NT2/D1 (cell line): ENCODE results near the gene SMIM43.

Source experiments
- DNase-seq: peaks from one replicate; pipeline ENCODE4 v3.0.0-alpha.2; 2011; ENCODE audit warnings: low read depth, low spot score
- H3K27me3 ChIP-seq: 2 replicates; pipeline ENCODE4 v1.6.0; 2011; ENCODE audit warnings: mild to moderate bottlenecking; ENCODE audit not compliant: insufficient read length, insufficient read depth
- H3K36me3 ChIP-seq: 2 replicates; pipeline ENCODE4 v1.6.1; 2011; ENCODE audit warnings: mild to moderate bottlenecking, low read length, mixed read lengths; ENCODE audit not compliant: insufficient read depth, insufficient read length
- H3K4me1 ChIP-seq: 2 replicates; pipeline ENCODE4 v1.5.1; 2011; ENCODE audit not compliant: insufficient read depth, insufficient read length
- H3K4me3 ChIP-seq: 2 replicates; pipeline ENCODE4 v1.5.1; 2011; ENCODE audit warnings: low read depth; ENCODE audit not compliant: insufficient read length
- H3K9ac ChIP-seq: 2 replicates; pipeline ENCODE4 v1.6.0; 2011; ENCODE audit warnings: low read depth; ENCODE audit not compliant: insufficient read length
- H3K9me3 ChIP-seq: 2 replicates; pipeline ENCODE4 v1.5.1; 2011; ENCODE audit warnings: mild to moderate bottlenecking, low read length; ENCODE audit not compliant: insufficient read depth
- SUZ12 ChIP-seq: IDR thresholded peaks from 2 replicates; pipeline ENCODE4 v1.6.1; 2011; ENCODE audit not compliant: insufficient read length, insufficient read depth; ENCODE audit errors: extremely low read depth
- YY1 ChIP-seq: IDR thresholded peaks from 2 replicates; pipeline ENCODE4 v1.6.1; 2011; ENCODE audit not compliant: insufficient read length, insufficient read depth
- ZNF274 ChIP-seq: IDR thresholded peaks from 2 replicates; pipeline ENCODE4 v1.6.1; 2011; ENCODE audit warnings: mild to moderate bottlenecking, low read depth, low read length

Gene SMIM43

DNA sequence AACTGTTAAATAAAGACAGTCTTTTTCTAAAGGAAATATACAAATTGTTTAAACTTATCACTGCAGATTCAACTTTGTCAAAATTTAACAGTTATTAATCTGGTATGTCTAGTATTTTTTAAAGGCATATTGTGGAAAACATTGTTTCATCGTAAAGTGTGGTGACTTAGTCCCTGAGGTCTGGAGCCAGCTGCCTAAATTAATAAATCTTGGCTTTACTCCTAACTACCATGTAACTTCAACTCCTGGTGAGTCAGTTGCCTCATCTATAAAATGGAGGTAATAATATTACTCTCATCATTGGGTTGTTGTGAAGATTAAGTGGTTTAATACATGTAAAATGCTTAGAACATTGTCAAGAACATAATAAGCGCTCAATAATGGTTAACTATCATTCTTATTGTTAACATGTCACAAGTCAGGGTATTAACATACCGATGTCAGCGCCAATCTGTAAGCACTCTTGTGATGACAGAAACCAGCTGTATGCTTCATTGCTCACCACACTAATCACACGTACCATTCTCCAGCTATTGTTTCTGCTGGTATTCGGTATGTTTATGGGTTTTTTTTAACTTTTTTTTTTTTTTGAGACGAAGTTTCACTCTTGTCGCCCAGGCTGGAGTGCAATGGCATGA lies 14.1 kb upstream of the SMIM43 start:
- H3K36me3 ChIP-seq, result no peaks in the 10 kb centered on the region
- H3K9me3 ChIP-seq, result no peaks in the 10 kb centered on the region
- H3K9ac ChIP-seq, result no peak overlapping the region
- H3K4me3 ChIP-seq, result no peak overlapping the region
- H3K4me1 ChIP-seq, result no peaks in the 10 kb centered on the region
- H3K27me3 ChIP-seq, result no peaks in the 10 kb centered on the region
- TF ChIP-seq SUZ12, result no peak
- no peak for TF ChIP-seq YY1
- TF ChIP-seq ZNF274, result no peak
- DNase-seq, result no peak

DNA sequence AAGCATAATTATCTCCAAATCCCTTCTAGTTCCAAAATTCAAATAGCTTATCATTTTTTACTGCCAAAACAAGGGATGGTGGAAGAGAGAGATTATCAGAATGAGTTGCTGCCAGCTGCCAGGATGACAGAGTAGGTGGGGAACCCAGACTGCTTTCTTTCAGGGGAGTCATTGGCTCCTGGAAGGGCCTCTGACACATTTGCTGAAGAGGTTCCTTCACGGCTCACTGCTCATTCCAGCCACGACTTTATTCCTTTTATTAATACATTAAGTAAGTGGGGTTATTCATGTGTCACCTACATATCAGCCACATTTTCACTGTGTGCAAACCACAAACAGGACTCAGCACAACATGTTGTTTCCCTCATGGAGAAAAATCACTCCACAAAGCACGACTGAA lies 12.7 kb upstream of the SMIM43 start:
- Histone ChIP-seq H3K4me3 (no peak overlapping the region), H3K4me1 (peaks cover 3% of the 10 kb centered on the region), H3K27me3 (no peaks in the 10 kb centered on the region), H3K36me3 (no peaks in the 10 kb centered on the region), H3K9ac (no peak overlapping the region), H3K9me3 (no peaks in the 10 kb centered on the region)
- TF ChIP-seq ZNF274, result no peak
- TF ChIP-seq SUZ12, result no peak
- TF ChIP-seq YY1, result no peak
- DNase-seq, result no peak

DNA sequence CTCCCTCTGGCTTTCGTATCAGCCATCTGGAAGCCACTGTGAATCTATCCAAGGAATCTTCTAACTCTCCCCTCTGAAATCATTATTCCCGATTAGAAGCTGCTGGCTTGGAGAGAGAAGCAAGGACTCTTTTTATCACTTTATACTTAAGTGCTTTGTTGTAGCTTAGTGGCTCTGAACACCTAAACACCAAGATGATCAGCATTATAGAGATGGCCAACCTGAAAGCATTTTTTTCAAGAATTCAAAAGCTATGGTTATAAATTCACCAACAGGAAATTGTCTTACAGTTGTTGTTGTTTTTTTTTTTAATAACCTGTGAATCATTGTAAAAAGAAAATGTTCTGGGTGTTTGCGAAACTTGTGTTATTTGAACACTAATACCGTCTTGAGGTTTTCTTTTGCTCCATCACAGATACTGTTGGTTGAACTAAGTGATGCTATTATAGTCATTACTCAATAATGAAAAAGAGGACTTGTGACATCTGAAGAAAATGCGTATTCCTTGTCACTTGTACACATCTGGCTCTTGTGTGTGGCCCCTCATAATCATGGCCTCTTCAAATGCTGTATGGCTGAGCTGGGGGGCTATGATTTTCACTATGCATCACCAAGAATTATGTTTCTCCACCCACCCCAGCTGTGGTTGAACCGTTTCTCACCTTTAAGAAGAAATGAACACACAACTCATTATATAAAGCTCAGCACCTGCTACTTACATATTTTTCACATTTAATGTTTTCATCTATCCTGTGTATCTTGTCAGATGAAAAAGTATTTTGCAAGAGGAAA lies 11.8 kb upstream of the SMIM43 start:
- Histone ChIP-seq H3K9ac (no peak overlapping the region), H3K4me3 (no peak overlapping the region), H3K27me3 (no peaks in the 10 kb centered on the region)

DNA sequence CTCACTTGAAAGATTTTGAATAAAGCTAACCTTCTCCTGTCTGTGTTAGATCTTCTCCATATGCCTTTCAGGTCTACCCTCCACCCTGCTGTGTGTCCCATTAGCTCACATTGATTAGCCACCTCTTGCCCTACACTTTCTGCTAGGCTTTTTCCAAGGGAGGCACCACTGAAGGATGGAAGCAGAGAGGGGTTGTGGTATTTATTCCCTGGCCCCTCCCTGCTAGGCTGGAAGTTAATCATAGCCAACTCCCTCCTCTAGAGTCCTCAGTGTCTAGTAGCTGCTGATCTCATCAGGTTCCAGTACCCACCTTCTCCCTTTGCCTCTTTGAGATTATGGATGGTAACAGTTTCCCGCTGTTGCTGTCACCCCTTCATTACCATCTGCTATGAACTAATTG lies 8.9 kb upstream of the SMIM43 start:
- Histone ChIP-seq H3K27me3 (peaks cover 3% of the 10 kb centered on the region), H3K9ac (no peak overlapping the region), H3K4me3 (no peak overlapping the region), H3K9me3 (no peaks in the 10 kb centered on the region), H3K4me1 (peaks cover 3% of the 10 kb centered on the region), H3K36me3 (no peaks in the 10 kb centered on the region)
- TF ChIP-seq SUZ12, result no peak
- TF ChIP-seq ZNF274, result no peak
- no peak for TF ChIP-seq YY1
- no peak for DNase-seq

More for the DNA sequence above, 11.8 kb upstream of the SMIM43 start:
- Histone ChIP-seq H3K4me1 (peaks cover 3% of the 10 kb centered on the region), H3K36me3 (no peaks in the 10 kb centered on the region), H3K9me3 (no peaks in the 10 kb centered on the region)
- DNase-seq, result no peak
- TF ChIP-seq ZNF274 (no peak), SUZ12 (no peak)

DNA sequence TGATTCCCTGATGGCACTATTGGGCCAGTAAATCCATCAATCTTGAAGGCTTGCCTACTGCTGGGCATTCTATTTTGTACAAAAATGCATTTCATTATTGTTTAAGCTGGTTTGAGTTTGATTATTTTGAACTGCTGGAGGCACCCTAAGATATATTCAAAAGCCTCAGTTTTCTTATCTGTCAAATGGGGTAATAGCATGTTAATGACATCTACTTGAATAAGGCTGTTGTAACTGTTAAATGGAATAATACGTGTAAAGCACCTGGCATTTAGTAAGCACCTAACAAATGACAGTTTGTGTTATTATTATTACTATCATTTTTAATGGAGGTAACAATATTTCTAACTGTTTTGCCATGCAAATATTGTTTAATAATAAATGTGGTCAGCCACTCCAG lies 6.9 kb upstream of the SMIM43 start:
- no peak overlapping the region for H3K4me3 ChIP-seq
- no peak overlapping the region for H3K9ac ChIP-seq
- TF ChIP-seq ZNF274 (no peak), YY1 (no peak), SUZ12 (no peak)
- no peak for DNase-seq
- no peaks in the 10 kb centered on the region for H3K36me3 ChIP-seq
- peaks cover 3% of the 10 kb centered on the region for H3K4me1 ChIP-seq
- H3K9me3 ChIP-seq, result no peaks in the 10 kb centered on the region
- peaks cover 12% of the 10 kb centered on the region for H3K27me3 ChIP-seq

DNA sequence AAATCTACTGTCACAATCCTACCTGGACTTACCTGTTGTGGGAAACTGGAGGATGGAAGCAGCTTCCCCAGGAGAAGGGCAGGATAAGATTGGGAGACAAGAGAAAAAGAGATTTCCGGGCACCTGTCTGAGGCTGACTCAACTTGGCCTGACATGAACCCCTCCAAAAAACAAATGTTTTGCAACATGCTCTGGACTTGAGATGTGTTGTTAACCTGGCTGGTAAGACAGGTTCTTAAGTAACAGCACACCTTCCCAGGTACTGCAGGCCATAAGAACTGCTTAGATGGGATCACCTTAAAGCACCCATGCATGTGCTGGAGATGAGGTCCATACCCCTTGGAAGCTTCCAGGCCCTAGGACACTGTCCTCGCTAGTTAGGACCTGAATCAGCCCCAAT lies 4.4 kb upstream of the SMIM43 start:
- H3K4me1 ChIP-seq, result peaks cover 6% of the 10 kb centered on the region
- H3K9me3 ChIP-seq, result no peaks in the 10 kb centered on the region
- DNase-seq, result no peak
- no peaks in the 10 kb centered on the region for H3K36me3 ChIP-seq
- H3K9ac ChIP-seq, result no peak overlapping the region
- no peak overlapping the region for H3K4me3 ChIP-seq
- TF ChIP-seq YY1, result no peak
- TF ChIP-seq ZNF274, result no peak
- TF ChIP-seq SUZ12, result no peak
- peaks cover 37% of the 10 kb centered on the region for H3K27me3 ChIP-seq

DNA sequence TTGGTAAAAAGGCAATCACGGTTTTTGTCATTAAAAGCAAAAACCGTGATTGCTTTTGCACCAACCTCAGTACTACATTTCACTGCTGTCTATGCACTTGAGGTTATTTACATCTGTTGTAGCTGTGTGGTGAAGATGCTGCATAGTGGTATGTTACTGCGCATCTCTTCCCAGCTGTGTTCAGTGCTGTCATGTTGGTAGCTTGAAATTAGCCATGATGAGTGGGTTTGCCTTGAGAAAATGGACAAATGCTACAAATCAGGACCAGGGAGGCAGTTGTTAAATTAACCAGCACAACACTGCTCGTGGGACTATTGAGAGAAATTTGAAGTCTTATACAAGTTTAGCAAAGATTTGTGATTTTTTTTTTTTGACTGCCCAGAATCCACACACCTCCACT lies 2.2 kb upstream of the SMIM43 start:
- no peaks in the 10 kb centered on the region for H3K9me3 ChIP-seq
- no peak for TF ChIP-seq YY1
- TF ChIP-seq ZNF274, result no peak
- no peak for TF ChIP-seq SUZ12
- DNase-seq, result no peak
- H3K36me3 ChIP-seq, result no peaks in the 10 kb centered on the region
- H3K9ac ChIP-seq, result no peak overlapping the region
- H3K4me3 ChIP-seq, result no peak overlapping the region
- H3K4me1 ChIP-seq, result peaks cover 3% of the 10 kb centered on the region
- H3K27me3 ChIP-seq, result peaks cover 59% of the 10 kb centered on the region
